ENCODE results near the gene METAP1D. TPM values are rescaled to one million over a fixed set of nuclear protein-coding genes. Genes with fewer than 3 reads are reported as not detected.

METAP1D gene
- total RNA-seq, 1 experiment from 2014 or later = 4.7 TPM

- ATAC-seq = peak; percentile 54
- TF ChIP-seq HMGXB4 (CRISPR knock-in tag; IDR thresholded peaks at IDR 0.05) (no peak), ZNF423 (CRISPR knock-in tag; IDR thresholded peaks at IDR 0.05) (no peak), CREM (CRISPR knock-in tag; IDR thresholded peaks at IDR 0.05) (peak; percentile 43; the same call in 1 of the 2 replicates), FOXK1 (CRISPR knock-in tag; IDR thresholded peaks at IDR 0.05) (peak; percentile 67), JAZF1 (CRISPR knock-in tag; IDR thresholded peaks at IDR 0.05) (no peak), EMX1 (CRISPR knock-in tag; IDR thresholded peaks at IDR 0.05) (no peak), TEAD4 (CRISPR knock-in tag; IDR thresholded peaks at IDR 0.05) (no peak), ZNF138 (CRISPR knock-in tag; conservative IDR thresholded peaks at IDR 0.05) (no peak), AR (CRISPR knock-in tag; IDR thresholded peaks at IDR 0.05) (no peak), ZNF425 (CRISPR knock-in tag; conservative IDR thresholded peaks at IDR 0.05) (no peak), FOXP1 (CRISPR knock-in tag; IDR thresholded peaks at IDR 0.05; ENCODE audit: borderline replicate concordance) (no peak), MYBL2 (CRISPR knock-in tag; IDR thresholded peaks at IDR 0.05) (peak; percentile 77; the same call in 1 of the 2 replicates), ETV6 (CRISPR knock-in tag; IDR thresholded peaks at IDR 0.05) (0 out of 2 replicates have a peak, but pooled peaks have one; percentile 34), MAX (CRISPR knock-in tag; IDR thresholded peaks at IDR 0.05) (peak; percentile 91), HMGA2 (CRISPR knock-in tag; IDR thresholded peaks at IDR 0.05) (no peak), IRF2 (CRISPR knock-in tag; IDR thresholded peaks at IDR 0.05; ENCODE audit: borderline replicate concordance, low read depth) (no peak), USF2 (CRISPR knock-in tag; IDR thresholded peaks at IDR 0.05) (peak; percentile 95), E2F1 (CRISPR knock-in tag; IDR thresholded peaks at IDR 0.05) (peak; percentile 81; the same call in 1 of the 2 replicates), SP1 (CRISPR knock-in tag; conservative IDR thresholded peaks at IDR 0.05) (peak; percentile 68), ZNF317 (CRISPR knock-in tag; IDR thresholded peaks at IDR 0.05; ENCODE audit: borderline replicate concordance, low read depth) (no peak), PRDM15 (CRISPR knock-in tag; IDR thresholded peaks at IDR 0.05) (no peak)
These were observed 102.9 kb downstream of the METAP1D start, which contains the start of gene DLX2 for GRCh38 chr2:172102391-172103359. Gene DLX2 (minus strand): TSS chr2:172102900. CDS start chr2:172102538, 362 bp downstream.

More at GRCh38 chr2:172102391-172103359, 102.9 kb downstream of the METAP1D start, which contains the start of gene DLX2:
- Mint-ChIP-seq H3K4me3 (peak within 1 kb of the TSS; percentile 72), H3K27ac (no peak within 1 kb of the TSS), H3K36me3 (no peaks in the 10 kb centered on the region), H3K9me3 (no peaks in the 10 kb centered on the region), H3K27me3 (ENCODE audit: low read depth) (peaks cover 99% of the 10 kb centered on the region), H3K4me1 (peaks cover 39% of the 10 kb centered on the region)
- ChIA-PET POLR2A (interaction anchor here (0.6 to 1.7 kb wide), 5 partner anchors 16 to 220 kb away, joined by 3 to 5 read pairs (median 3); partner anchors contain the start of gene DLX1), CTCF (interaction anchor here (0.8 to 7.1 kb wide), 14 partner anchors 10 to 401 kb away, joined by 3 to 123 read pairs (median 5); partner anchors contain the start of gene DLX1)
- peak; percentile 95 for DNase-seq (ENCODE audit: low spot score)

Data from WTC11 (cell line).